K562 (cell line): ENCODE results near the gene VTN. TPM values are rescaled to one million over a fixed set of nuclear protein-coding genes. Genes with fewer than 3 reads are reported as not detected.

Source experiments
- ATAC-seq: fragments of 200-7000 bp; cut with Tn5 transposase; 3 replicates; pipeline ENCODE4 v1.9.1; 2020; ENCODE audit warnings: moderate library complexity
- BruUV-seq: library from RNA; stranded (reverse); fragments of 400-500 nt; replicated peaks from 2 replicates; lab custom pipeline; 2021; lab: Mats Ljungman, UMichigan
- CTCF ChIA-PET: fragments of 300-600 bp; formaldehyde crosslinking; extraction: SDS; loops from one replicate; lab custom pipeline; 2021; ENCODE audit warnings: low intra/inter-chr PET ratio; lab: Yijun Ruan, JAX
- POLR2A ChIA-PET: fragments of 300-600, 350-650 bp; sonication (Branson Sonifier 250); formaldehyde crosslinking; extraction: SDS; loops from one replicate; lab custom pipeline; 2021; ENCODE audit warnings: antibody characterized with exemption, inconsistent platforms; lab: Yijun Ruan, JAX
- DNase-seq, 4 experiments: peaks; one replicate each; pipeline versions ENCODE4 v3.0.0 to v3.0.0-alpha.2; 2011 to 2018; ENCODE audit warnings: low spot score in 3 of 4, mixed read lengths in 3 of 4; ENCODE audit errors: extremely low read depth in 1 of 4
- FAIRE-seq: peaks from 2 replicates; lab custom pipeline; 2011; peaks lifted over from hg19 to GRCh38; lab: Jason Lieb, UNC
- H2AFZ ChIP-seq: 2 replicates; pipeline ENCODE4 v1.6.0; 2011; ENCODE audit warnings: low read depth, low read length, control low read depth, inconsistent platforms
- H3K27ac ChIP-seq: fragments of 200-600 bp; 3 replicates; pipeline ENCODE4 v1.8.0; 2011; ENCODE audit warnings: low read depth, mild to moderate bottlenecking, control low read depth, inconsistent platforms, low read length, moderate library complexity, mixed read lengths; ENCODE audit errors: extremely low read depth
- H3K27me3 ChIP-seq, 2 experiments: fragments of 300-600 bp in 1 of 2; 2 replicates in 1 of 2; 3 replicates in 1 of 2; pipeline versions ENCODE4 v1.6.0 to v1.8.0; 2011; ENCODE audit warnings: inconsistent platforms in 2 of 2, low read length in 2 of 2, mild to moderate bottlenecking in 1 of 2, mixed read lengths in 1 of 2, moderate library complexity in 1 of 2; ENCODE audit not compliant: control insufficient read depth in 2 of 2, insufficient read depth in 2 of 2
- H3K36me3 ChIP-seq: fragments of 300-600 bp; 3 replicates; pipeline ENCODE4 v1.8.0; 2011; ENCODE audit warnings: mild to moderate bottlenecking, low read length, inconsistent platforms; ENCODE audit not compliant: control insufficient read depth, insufficient read depth
- H3K4me1 ChIP-seq, 2 experiments: fragments of 200-600 bp in 1 of 2; replicated peaks in 1 of 2; 2 replicates in 1 of 2; 3 replicates in 1 of 2; pipeline versions ENCODE4 v1.5.1 to v1.8.0; 2011; ENCODE audit warnings: inconsistent platforms in 2 of 2, low read length in 2 of 2, mild to moderate bottlenecking in 1 of 2, mixed read lengths in 1 of 2, moderate library complexity in 1 of 2; ENCODE audit not compliant: control insufficient read depth in 2 of 2, insufficient read depth in 2 of 2
- H3K4me2 ChIP-seq: 2 replicates; pipeline ENCODE4 v1.6.1; 2011; ENCODE audit warnings: low read length, control low read depth, inconsistent platforms, mixed read lengths; ENCODE audit not compliant: insufficient read depth
- H3K4me3 ChIP-seq: fragments of 200-600 bp; sonication (generic), shearing (Covaris generic); 2 replicates; pipeline ENCODE4 v1.5.1; 2016; ENCODE audit warnings: control low read depth, inconsistent platforms
- H3K79me2 ChIP-seq: fragments of 200-600 bp; 3 replicates; pipeline ENCODE4 v1.8.0; 2011; ENCODE audit warnings: low read length, inconsistent platforms; ENCODE audit not compliant: control insufficient read depth, insufficient read depth
- H3K9ac ChIP-seq, 2 experiments: 2 replicates each; pipeline versions ENCODE4 v1.6.0 to v1.6.1; 2011; ENCODE audit warnings: low read depth in 2 of 2, low read length in 2 of 2, control low read depth in 1 of 2, inconsistent platforms in 1 of 2, mild to moderate bottlenecking in 1 of 2, mixed read lengths in 1 of 2; ENCODE audit not compliant: insufficient read depth in 1 of 2
- H3K9me1 ChIP-seq: one replicate; pipeline ENCODE4 v1.6.0; 2011; ENCODE audit warnings: inconsistent platforms, mild to moderate bottlenecking, low read length, moderate library complexity; ENCODE audit not compliant: control insufficient read depth, insufficient read depth
- H3K9me3 ChIP-seq: replicated peaks from 2 replicates; pipeline ENCODE4 v1.5.1; 2011; ENCODE audit warnings: low read depth, low read length, inconsistent platforms; ENCODE audit not compliant: control insufficient read depth, insufficient read depth
- H4K20me1 ChIP-seq: replicated peaks from 2 replicates; pipeline ENCODE4 v1.6.1; 2011; ENCODE audit warnings: low read length, inconsistent platforms, mixed read lengths; ENCODE audit not compliant: control insufficient read depth, insufficient read depth
- ARHGAP35 ChIP-seq: fragments of 450-650 bp; IDR thresholded peaks from 2 replicates; pipeline ENCODE4 v1.6.1; 2018; ENCODE audit not compliant: partially characterized antibody
- BRD4 ChIP-seq: fragments of 200-600 bp; sonication (generic); IDR thresholded peaks from 2 replicates; pipeline ENCODE4 v1.6.1; 2017; ENCODE audit warnings: inconsistent platforms
- CBX1 ChIP-seq: sonication (generic); IDR thresholded peaks from 2 replicates; pipeline ENCODE4 v1.6.1; 2016; ENCODE audit warnings: antibody characterized with exemption, low read depth, mild to moderate bottlenecking
- CSDE1 ChIP-seq, 2 experiments: fragments of 450-650 bp; IDR thresholded peaks; 2 replicates each; pipeline ENCODE4 v1.6.1; 2016; ENCODE audit warnings: mild to moderate bottlenecking in 1 of 2
- ELF1 ChIP-seq: fragments of 200-800 bp; sonication (Bioruptor generic); IDR thresholded peaks from 2 replicates; pipeline ENCODE4 v1.6.1; 2016; ENCODE audit warnings: missing genetic modification characterization, missing compliant biosample characterization
- ERF ChIP-seq: fragments of 450-650 bp; formaldehyde crosslinking; IDR thresholded peaks from 2 replicates; pipeline ENCODE4 v1.4.0; 2020; ENCODE audit warnings: mild to moderate bottlenecking, mixed read lengths
- MAFF ChIP-seq: IDR thresholded peaks from 2 replicates; pipeline ENCODE4 v1.6.1; 2012; ENCODE audit warnings: low read length, improper control_type of control experiment
- NUFIP1 ChIP-seq: fragments of 450-650 bp; IDR thresholded peaks from 2 replicates; pipeline ENCODE4 v1.6.1; 2018; ENCODE audit not compliant: partially characterized antibody
- SAFB2 ChIP-seq: fragments of 200-400 bp; formaldehyde crosslinking; IDR thresholded peaks from 2 replicates; pipeline ENCODE4 v1.6.1; 2018; ENCODE audit warnings: borderline replicate concordance, low read length, low read depth, moderate library complexity; ENCODE audit not compliant: severe bottlenecking
- WGBS: fragments of 100-300 bp; shearing (Covaris generic); methylation state at CpG from one replicate; pipeline ENCODE4 v1.1.6; 2016; ENCODE audit warnings: low coverage, mixed read lengths; ENCODE audit not compliant: insufficient coverage; ENCODE audit errors: missing lambda C conversion rate; 5-methylcytosine and 5-hydroxymethylcytosine counted together
- in situ Hi-C: fragments of 300-500 bp; cut with MboI; formaldehyde crosslinking; loops from 4 replicates; pipeline ENCODE4 v1.15.0; 2018; ENCODE audit warnings: inconsistent platforms, mixed read lengths
- intact Hi-C: fragments of 100-400 bp; cut with micrococcal nuclease; formaldehyde crosslinking; loops from 2 replicates; pipeline ENCODE4 v1.14.2; 2022
- polyA plus RNA-seq, 8 experiments: library from polyadenylated mRNA; depleted of rRNA in 4 of 8; stranded (reverse) in 5 of 8; unstranded in 3 of 8; fragments of >200 nt; fragmentation: Nextera tagmentation in 2 of 8; fragmentation: Illumina TruSeq in 1 of 8; extraction: Ambion mirVana in 2 of 8; extraction: Trizol in 1 of 8; gene quantifications; 2 replicates each; pipeline versions ENCODE4 v1.2.1 to v1.2.3, GENCODE V29; 2011 to 2014; ENCODE audit warnings: inconsistent platforms in 1 of 8, missing spikeins in 1 of 8
- total RNA-seq, 7 experiments: library from RNA; depleted of rRNA in 6 of 7; stranded (reverse); fragments of >200 nt in 6 of 7; fragmentation: Illumina TruSeq in 2 of 7; extraction: Trizol in 2 of 7; gene quantifications; 2 replicates each; pipeline versions ENCODE4 v1.2.1 to v1.2.3, GENCODE V29; 2011 to 2021; ENCODE audit warnings: low replicate concordance in 1 of 7
- TF ChIP-seq, protein P1 (sequence below): sonication (generic); formaldehyde crosslinking; IDR thresholded peaks from 2 replicates; pipeline ENCODE4 v1.8.0; 2023; ENCODE audit warnings: mild to moderate bottlenecking, missing genetic modification reagents
- TF ChIP-seq, protein P2 (sequence below): sonication (generic); formaldehyde crosslinking; IDR thresholded peaks from 2 replicates; pipeline ENCODE4 v1.8.1; 2022; ENCODE audit warnings: missing genetic modification reagents
- TF ChIP-seq, protein P3 (sequence below): fragments of 150-350 bp; IDR thresholded peaks from 2 replicates; pipeline ENCODE4 v1.6.1; 2014; ENCODE audit warnings: low read depth, mild to moderate bottlenecking, low read length, borderline replicate concordance

VTN gene
- total and polyA plus RNA-seq, 9 of the 15 experiments (the other 6 are each of a cell fraction or from before 2014, with no cell fraction given): 0.13 to 1.0 (median 0.29) TPM; not detected in 1

DNA sequence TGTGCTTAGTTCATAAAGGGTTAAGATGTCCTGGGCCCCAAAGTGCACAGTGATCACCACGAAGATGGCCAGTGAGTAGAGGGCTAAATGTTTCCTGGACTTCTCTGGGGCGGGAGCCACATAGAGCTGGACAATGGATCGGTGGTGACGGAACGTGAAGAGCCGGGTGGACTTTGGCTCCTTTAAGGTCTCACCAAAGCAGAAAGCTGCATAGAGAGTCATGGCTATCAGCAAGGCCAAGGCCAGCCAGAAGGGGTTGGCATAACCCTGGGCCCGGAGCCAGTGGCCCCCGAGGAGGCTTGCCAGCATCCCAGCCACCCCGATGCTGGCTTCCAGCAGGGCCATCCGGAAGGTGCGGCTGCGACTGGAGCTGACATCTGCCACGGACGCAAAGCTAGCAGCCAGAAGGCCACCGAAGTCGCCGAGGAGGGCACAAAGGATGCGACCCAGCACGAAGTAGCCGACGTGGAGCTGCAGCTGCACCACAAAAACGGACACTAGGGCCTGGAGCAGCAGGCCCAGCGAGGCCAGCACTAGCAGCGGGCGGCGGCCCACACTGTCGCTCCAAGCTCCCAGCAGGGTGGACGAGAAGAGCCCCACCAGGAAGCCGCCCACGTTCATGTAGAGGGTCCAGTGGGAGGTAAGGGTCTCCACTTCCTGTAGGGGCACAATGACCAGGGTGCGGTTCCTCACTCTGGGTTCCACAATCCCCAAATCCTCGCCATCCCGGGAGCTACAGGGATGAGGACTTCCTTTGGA, 34.9 kb upstream of the VTN start:
- Histone ChIP-seq H3K4me2 (peak overlapping the region; percentile 77), H3K9me1 (peaks cover 3% of the 10 kb centered on the region), H2AFZ (peak overlapping the region; percentile 97; the same call in 1 of the 2 replicates), H3K4me1 (peaks cover 8 to 21% of the 10 kb centered on the region in 2 experiments; a peak in 3 of 5 replicates), H4K20me1 (no peaks in the 10 kb centered on the region), H3K4me3 (peak overlapping the region; percentile 66), H3K36me3 (peaks cover 14% of the 10 kb centered on the region; the same call in 1 of the 3 replicates), H3K79me2 (peaks cover 2% of the 10 kb centered on the region; the same call in 1 of the 3 replicates), H3K27ac (no peak overlapping the region), H3K9ac (peak overlapping the region; percentile 62 to 94; a peak in 3 of 4 replicates), H3K27me3 (0 out of 5 replicates have a peak, but pooled peaks cover 0 to 2% of the 10 kb centered on the region in 2 experiments), H3K9me3 (no peaks in the 10 kb centered on the region)
- no peak for TF ChIP-seq SAFB2
- TF ChIP-seq, protein P1, sequence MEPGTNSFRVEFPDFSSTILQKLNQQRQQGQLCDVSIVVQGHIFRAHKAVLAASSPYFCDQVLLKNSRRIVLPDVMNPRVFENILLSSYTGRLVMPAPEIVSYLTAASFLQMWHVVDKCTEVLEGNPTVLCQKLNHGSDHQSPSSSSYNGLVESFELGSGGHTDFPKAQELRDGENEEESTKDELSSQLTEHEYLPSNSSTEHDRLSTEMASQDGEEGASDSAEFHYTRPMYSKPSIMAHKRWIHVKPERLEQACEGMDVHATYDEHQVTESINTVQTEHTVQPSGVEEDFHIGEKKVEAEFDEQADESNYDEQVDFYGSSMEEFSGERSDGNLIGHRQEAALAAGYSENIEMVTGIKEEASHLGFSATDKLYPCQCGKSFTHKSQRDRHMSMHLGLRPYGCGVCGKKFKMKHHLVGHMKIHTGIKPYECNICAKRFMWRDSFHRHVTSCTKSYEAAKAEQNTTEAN (CRISPR knock-in tag): no peak
- no peak for TF ChIP-seq NUFIP1
- no peak for TF ChIP-seq ERF
- TF ChIP-seq MAFF: no peak
- TF ChIP-seq, protein P2, sequence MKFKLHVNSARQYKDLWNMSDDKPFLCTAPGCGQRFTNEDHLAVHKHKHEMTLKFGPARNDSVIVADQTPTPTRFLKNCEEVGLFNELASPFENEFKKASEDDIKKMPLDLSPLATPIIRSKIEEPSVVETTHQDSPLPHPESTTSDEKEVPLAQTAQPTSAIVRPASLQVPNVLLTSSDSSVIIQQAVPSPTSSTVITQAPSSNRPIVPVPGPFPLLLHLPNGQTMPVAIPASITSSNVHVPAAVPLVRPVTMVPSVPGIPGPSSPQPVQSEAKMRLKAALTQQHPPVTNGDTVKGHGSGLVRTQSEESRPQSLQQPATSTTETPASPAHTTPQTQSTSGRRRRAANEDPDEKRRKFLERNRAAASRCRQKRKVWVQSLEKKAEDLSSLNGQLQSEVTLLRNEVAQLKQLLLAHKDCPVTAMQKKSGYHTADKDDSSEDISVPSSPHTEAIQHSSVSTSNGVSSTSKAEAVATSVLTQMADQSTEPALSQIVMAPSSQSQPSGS (CRISPR knock-in tag): no peak
- no peak for TF ChIP-seq ELF1 (tag)
- TF ChIP-seq BRD4: no peak
- TF ChIP-seq, protein P3, sequence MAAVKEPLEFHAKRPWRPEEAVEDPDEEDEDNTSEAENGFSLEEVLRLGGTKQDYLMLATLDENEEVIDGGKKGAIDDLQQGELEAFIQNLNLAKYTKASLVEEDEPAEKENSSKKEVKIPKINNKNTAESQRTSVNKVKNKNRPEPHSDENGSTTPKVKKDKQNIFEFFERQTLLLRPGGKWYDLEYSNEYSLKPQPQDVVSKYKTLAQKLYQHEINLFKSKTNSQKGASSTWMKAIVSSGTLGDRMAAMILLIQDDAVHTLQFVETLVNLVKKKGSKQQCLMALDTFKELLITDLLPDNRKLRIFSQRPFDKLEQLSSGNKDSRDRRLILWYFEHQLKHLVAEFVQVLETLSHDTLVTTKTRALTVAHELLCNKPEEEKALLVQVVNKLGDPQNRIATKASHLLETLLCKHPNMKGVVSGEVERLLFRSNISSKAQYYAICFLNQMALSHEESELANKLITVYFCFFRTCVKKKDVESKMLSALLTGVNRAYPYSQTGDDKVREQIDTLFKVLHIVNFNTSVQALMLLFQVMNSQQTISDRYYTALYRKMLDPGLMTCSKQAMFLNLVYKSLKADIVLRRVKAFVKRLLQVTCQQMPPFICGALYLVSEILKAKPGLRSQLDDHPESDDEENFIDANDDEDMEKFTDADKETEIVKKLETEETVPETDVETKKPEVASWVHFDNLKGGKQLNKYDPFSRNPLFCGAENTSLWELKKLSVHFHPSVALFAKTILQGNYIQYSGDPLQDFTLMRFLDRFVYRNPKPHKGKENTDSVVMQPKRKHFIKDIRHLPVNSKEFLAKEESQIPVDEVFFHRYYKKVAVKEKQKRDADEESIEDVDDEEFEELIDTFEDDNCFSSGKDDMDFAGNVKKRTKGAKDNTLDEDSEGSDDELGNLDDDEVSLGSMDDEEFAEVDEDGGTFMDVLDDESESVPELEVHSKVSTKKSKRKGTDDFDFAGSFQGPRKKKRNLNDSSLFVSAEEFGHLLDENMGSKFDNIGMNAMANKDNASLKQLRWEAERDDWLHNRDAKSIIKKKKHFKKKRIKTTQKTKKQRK: no peak
- no peak for TF ChIP-seq CBX1
- no peak for TF ChIP-seq ARHGAP35
- TF ChIP-seq CSDE1 (IDR thresholded peaks at IDR 0.05): no peak
- ATAC-seq: no peak
- no peak for FAIRE-seq
- TSS peak; percentile 58 for BruUV-seq
- no peak for DNase-seq
- in situ Hi-C loops (no loop called here), intact Hi-C loops (no loop called here)
- 76% methylated on average over 33 of the region's 33 CpGs for WGBS
- CTCF ChIA-PET: no interaction called here
- POLR2A ChIA-PET: interaction anchor here (0.6 to 2.5 kb wide), 10 partner anchors 9 to 618 kb away, joined by 3 to 8 read pairs (median 4); partner anchors contain the start of gene PIGS
